HEK293 (cell line): ENCODE measurements around the gene IFNL4.

ENCODE experiments used
- CTCF ChIA-PET: fragments of 350-600 bp; formaldehyde crosslinking; extraction: SDS; loops from one replicate; lab custom pipeline; 2021; ENCODE audit warnings: antibody characterized with exemption; lab: Yijun Ruan, JAX
- POLR2A ChIA-PET: fragments of 300-600 bp; formaldehyde crosslinking; extraction: SDS; loops from one replicate; lab custom pipeline; 2020; ENCODE audit warnings: antibody characterized with exemption, inconsistent platforms; lab: Yijun Ruan, JAX
- H3K27ac ChIP-seq: fragments of 200-500 bp; sonication (Bioruptor generic); 2 replicates; pipeline ENCODE4 v1.5.1; 2014; ENCODE audit warnings: low read depth, low read length, control low read depth, inconsistent platforms; ENCODE audit errors: extremely low read depth
- H3K36me3 ChIP-seq, 2 experiments: fragments of 200-500 bp in 1 of 2; sonication (Bioruptor generic) in 1 of 2; 1 replicate in 1 of 2; 2 replicates in 1 of 2; pipeline ENCODE4 v1.5.1; 2014 to 2017; ENCODE audit warnings: inconsistent platforms in 2 of 2, low read length in 2 of 2; ENCODE audit not compliant: control insufficient read depth in 2 of 2, insufficient read depth in 1 of 2
- H3K4me1 ChIP-seq: fragments of 200-500 bp; sonication (Bioruptor generic); 2 replicates; pipeline ENCODE4 v1.5.1; 2014; ENCODE audit warnings: mild to moderate bottlenecking, low read length, inconsistent platforms; ENCODE audit not compliant: control insufficient read depth, insufficient read depth
- H3K4me3 ChIP-seq: 2 replicates; pipeline ENCODE4 v1.5.1; 2011; ENCODE audit warnings: low read depth, mild to moderate bottlenecking, control low read depth, low read length, moderate library complexity
- H3K9me3 ChIP-seq: fragments of 200-500 bp; sonication (Bioruptor generic); 2 replicates; pipeline ENCODE4 v1.5.1; 2014; ENCODE audit warnings: low read depth, low read length, inconsistent platforms; ENCODE audit not compliant: control insufficient read depth, insufficient read depth
- GLIS2 ChIP-seq: fragments of 450-650 bp; formaldehyde crosslinking; IDR thresholded peaks from 2 replicates; pipeline ENCODE4 v1.5.1; 2016; ENCODE audit warnings: missing biosample characterization, missing genetic modification characterization
- HOXC10 ChIP-seq: sonication (generic); formaldehyde crosslinking; IDR thresholded peaks from 2 replicates; pipeline ENCODE4 v1.8.1; 2023; ENCODE audit warnings: mild to moderate bottlenecking, missing genetic modification reagents
- KLF1 ChIP-seq: fragments of 450-650 bp; formaldehyde crosslinking; IDR thresholded peaks from 2 replicates; pipeline ENCODE4 v1.5.1; 2016; ENCODE audit warnings: missing biosample characterization, missing genetic modification characterization
- KLF10 ChIP-seq: fragments of 450-650 bp; IDR thresholded peaks from 2 replicates; pipeline ENCODE4 v1.5.1; 2018; ENCODE audit warnings: missing biosample characterization, mild to moderate bottlenecking, missing genetic modification characterization
- RBAK ChIP-seq: fragments of 450-650 bp; formaldehyde crosslinking; IDR thresholded peaks from 2 replicates; pipeline ENCODE4 v1.5.1; 2016; ENCODE audit warnings: missing biosample characterization, missing genetic modification characterization
- ZNF121 ChIP-seq: fragments of 450-650 bp; formaldehyde crosslinking; IDR thresholded peaks from 2 replicates; pipeline ENCODE4 v1.5.1; 2016; ENCODE audit warnings: missing biosample characterization, missing genetic modification characterization
- ZNF214 ChIP-seq: fragments of 450-650 bp; formaldehyde crosslinking; IDR thresholded peaks from 2 replicates; pipeline ENCODE4 v1.5.1; 2017; ENCODE audit warnings: missing biosample characterization, mild to moderate bottlenecking, missing genetic modification characterization, borderline replicate concordance
- ZNF623 ChIP-seq: fragments of 450-650 bp; formaldehyde crosslinking; IDR thresholded peaks from 2 replicates; pipeline ENCODE4 v1.5.1; 2016; ENCODE audit warnings: missing biosample characterization, missing genetic modification characterization
- ZNF791 ChIP-seq: fragments of 450-650 bp; formaldehyde crosslinking; IDR thresholded peaks from 2 replicates; pipeline ENCODE4 v1.5.1; 2016; ENCODE audit warnings: missing biosample characterization, missing genetic modification characterization
- TF ChIP-seq, protein P1 (sequence below): fragments of 450-650 bp; formaldehyde crosslinking; IDR thresholded peaks from 2 replicates; pipeline ENCODE4 v1.5.1; 2016; ENCODE audit warnings: missing biosample characterization, missing genetic modification characterization
- TF ChIP-seq, protein P2 (sequence below): fragments of 450-650 bp; formaldehyde crosslinking; conservative IDR thresholded peaks from 2 replicates; pipeline ENCODE4 v1.5.1; 2016; ENCODE audit warnings: low read depth, missing biosample characterization, missing genetic modification characterization
- TF ChIP-seq, protein P3 (sequence below): fragments of 450-650 bp; formaldehyde crosslinking; IDR thresholded peaks from 2 replicates; pipeline ENCODE4 v1.5.1; 2017; ENCODE audit warnings: missing biosample characterization, missing genetic modification characterization
- TF ChIP-seq, protein P4 (sequence below): fragments of 450-650 bp; formaldehyde crosslinking; IDR thresholded peaks from 2 replicates; pipeline ENCODE4 v1.5.1; 2016; ENCODE audit warnings: missing biosample characterization, missing genetic modification characterization
- TF ChIP-seq, protein P5 (sequence below): fragments of 450-650 bp; formaldehyde crosslinking; IDR thresholded peaks from 2 replicates; pipeline ENCODE4 v1.5.1; 2016; ENCODE audit warnings: missing biosample characterization, missing genetic modification characterization

Gene IFNL4

DNA sequence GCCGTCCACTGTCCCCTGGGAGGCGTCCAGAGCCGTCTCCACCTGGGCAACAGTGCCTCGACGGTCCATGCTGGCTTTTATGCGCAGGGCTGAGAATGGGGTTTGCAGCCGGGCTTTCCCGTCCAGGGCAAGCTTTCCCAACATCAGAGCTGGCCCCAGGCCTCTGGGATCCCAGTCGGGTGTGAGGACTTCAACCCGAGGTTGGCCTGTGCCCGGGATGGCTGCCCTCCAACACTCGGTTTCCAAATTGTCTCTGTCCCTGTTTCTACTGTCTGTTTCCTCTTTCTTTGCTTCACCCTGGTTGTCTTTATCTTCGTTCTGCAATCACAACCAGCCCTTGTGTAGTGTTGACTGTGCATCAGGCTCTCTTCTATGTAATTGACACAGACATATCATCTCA is at the start of gene IFNL4:
Gene IFNL4 (minus strand): TSS at position 51 of the 400 bp plus-strand sequence.
- H3K4me3 ChIP-seq: no peak within 1 kb of the TSS

More for the DNA sequence above, at the start of gene IFNL4:
- CTCF ChIA-PET: interaction anchor here (0.5 to 1.6 kb wide), 2 partner anchors 37 to 890 kb away, joined by 3 to 4 read pairs; no protein-coding TSS in a partner anchor
- POLR2A ChIA-PET: interaction anchor here (0.7 kb wide), 1 partner anchor 11 kb away, joined by 6 read pairs; no protein-coding TSS in a partner anchor
- TF ChIP-seq GLIS2: no peak
- TF ChIP-seq, protein P1, sequence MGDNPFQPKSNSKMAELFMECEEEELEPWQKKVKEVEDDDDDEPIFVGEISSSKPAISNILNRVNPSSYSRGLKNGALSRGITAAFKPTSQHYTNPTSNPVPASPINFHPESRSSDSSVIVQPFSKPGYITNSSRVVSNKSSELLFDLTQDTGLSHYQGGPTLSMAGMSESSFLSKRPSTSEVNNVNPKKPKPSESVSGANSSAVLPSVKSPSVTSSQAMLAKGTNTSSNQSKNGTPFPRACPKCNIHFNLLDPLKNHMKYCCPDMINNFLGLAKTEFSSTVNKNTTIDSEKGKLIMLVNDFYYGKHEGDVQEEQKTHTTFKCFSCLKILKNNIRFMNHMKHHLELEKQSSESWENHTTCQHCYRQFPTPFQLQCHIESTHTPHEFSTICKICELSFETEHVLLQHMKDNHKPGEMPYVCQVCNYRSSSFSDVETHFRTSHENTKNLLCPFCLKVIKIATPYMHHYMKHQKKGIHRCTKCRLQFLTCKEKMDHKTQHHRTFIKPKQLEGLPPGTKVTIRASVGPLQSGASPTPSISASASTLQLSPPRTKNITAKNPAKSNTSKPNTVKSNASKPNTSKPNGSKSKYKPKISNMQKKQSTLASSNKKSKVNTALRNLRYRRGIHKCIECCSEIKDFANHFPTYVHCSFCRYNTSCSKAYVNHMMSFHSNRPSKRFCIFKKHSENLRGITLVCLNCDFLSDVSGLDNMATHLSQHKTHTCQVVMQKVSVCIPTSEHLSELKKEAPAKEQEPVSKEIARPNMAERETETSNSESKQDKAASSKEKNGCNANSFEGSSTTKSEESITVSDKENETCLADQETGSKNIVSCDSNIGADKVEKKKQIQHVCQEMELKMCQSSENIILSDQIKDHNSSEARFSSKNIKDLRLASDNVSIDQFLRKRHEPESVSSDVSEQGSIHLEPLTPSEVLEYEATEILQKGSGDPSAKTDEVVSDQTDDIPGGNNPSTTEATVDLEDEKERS: no peak
- TF ChIP-seq ZNF121 (tag by site-specific recombination): no peak
- TF ChIP-seq HOXC10 (CRISPR knock-in tag): no peak
- TF ChIP-seq ZNF214 (tag by site-specific recombination): no peak
- TF ChIP-seq, protein P2, sequence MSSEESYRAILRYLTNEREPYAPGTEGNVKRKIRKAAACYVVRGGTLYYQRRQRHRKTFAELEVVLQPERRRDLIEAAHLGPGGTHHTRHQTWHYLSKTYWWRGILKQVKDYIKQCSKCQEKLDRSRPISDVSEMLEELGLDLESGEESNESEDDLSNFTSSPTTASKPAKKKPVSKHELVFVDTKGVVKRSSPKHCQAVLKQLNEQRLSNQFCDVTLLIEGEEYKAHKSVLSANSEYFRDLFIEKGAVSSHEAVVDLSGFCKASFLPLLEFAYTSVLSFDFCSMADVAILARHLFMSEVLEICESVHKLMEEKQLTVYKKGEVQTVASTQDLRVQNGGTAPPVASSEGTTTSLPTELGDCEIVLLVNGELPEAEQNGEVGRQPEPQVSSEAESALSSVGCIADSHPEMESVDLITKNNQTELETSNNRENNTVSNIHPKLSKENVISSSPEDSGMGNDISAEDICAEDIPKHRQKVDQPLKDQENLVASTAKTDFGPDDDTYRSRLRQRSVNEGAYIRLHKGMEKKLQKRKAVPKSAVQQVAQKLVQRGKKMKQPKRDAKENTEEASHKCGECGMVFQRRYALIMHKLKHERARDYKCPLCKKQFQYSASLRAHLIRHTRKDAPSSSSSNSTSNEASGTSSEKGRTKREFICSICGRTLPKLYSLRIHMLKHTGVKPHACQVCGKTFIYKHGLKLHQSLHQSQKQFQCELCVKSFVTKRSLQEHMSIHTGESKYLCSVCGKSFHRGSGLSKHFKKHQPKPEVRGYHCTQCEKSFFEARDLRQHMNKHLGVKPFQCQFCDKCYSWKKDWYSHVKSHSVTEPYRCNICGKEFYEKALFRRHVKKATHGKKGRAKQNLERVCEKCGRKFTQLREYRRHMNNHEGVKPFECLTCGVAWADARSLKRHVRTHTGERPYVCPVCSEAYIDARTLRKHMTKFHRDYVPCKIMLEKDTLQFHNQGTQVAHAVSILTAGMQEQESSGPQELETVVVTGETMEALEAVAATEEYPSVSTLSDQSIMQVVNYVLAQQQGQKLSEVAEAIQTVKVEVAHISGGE: no peak
- TF ChIP-seq, protein P3, sequence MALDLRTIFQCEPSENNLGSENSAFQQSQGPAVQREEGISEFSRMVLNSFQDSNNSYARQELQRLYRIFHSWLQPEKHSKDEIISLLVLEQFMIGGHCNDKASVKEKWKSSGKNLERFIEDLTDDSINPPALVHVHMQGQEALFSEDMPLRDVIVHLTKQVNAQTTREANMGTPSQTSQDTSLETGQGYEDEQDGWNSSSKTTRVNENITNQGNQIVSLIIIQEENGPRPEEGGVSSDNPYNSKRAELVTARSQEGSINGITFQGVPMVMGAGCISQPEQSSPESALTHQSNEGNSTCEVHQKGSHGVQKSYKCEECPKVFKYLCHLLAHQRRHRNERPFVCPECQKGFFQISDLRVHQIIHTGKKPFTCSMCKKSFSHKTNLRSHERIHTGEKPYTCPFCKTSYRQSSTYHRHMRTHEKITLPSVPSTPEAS: no peak
- no peak for TF ChIP-seq ZNF623 (tag by site-specific recombination)
- TF ChIP-seq, protein P4, sequence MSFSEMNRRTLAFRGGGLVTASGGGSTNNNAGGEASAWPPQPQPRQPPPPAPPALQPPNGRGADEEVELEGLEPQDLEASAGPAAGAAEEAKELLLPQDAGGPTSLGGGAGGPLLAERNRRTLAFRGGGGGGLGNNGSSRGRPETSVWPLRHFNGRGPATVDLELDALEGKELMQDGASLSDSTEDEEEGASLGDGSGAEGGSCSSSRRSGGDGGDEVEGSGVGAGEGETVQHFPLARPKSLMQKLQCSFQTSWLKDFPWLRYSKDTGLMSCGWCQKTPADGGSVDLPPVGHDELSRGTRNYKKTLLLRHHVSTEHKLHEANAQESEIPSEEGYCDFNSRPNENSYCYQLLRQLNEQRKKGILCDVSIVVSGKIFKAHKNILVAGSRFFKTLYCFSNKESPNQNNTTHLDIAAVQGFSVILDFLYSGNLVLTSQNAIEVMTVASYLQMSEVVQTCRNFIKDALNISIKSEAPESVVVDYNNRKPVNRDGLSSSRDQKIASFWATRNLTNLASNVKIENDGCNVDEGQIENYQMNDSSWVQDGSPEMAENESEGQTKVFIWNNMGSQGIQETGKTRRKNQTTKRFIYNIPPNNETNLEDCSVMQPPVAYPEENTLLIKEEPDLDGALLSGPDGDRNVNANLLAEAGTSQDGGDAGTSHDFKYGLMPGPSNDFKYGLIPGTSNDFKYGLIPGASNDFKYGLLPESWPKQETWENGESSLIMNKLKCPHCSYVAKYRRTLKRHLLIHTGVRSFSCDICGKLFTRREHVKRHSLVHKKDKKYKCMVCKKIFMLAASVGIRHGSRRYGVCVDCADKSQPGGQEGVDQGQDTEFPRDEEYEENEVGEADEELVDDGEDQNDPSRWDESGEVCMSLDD: no peak
- TF ChIP-seq RBAK (tag by site-specific recombination): no peak
- TF ChIP-seq KLF1 (tag by site-specific recombination): no peak
- TF ChIP-seq, protein P5, sequence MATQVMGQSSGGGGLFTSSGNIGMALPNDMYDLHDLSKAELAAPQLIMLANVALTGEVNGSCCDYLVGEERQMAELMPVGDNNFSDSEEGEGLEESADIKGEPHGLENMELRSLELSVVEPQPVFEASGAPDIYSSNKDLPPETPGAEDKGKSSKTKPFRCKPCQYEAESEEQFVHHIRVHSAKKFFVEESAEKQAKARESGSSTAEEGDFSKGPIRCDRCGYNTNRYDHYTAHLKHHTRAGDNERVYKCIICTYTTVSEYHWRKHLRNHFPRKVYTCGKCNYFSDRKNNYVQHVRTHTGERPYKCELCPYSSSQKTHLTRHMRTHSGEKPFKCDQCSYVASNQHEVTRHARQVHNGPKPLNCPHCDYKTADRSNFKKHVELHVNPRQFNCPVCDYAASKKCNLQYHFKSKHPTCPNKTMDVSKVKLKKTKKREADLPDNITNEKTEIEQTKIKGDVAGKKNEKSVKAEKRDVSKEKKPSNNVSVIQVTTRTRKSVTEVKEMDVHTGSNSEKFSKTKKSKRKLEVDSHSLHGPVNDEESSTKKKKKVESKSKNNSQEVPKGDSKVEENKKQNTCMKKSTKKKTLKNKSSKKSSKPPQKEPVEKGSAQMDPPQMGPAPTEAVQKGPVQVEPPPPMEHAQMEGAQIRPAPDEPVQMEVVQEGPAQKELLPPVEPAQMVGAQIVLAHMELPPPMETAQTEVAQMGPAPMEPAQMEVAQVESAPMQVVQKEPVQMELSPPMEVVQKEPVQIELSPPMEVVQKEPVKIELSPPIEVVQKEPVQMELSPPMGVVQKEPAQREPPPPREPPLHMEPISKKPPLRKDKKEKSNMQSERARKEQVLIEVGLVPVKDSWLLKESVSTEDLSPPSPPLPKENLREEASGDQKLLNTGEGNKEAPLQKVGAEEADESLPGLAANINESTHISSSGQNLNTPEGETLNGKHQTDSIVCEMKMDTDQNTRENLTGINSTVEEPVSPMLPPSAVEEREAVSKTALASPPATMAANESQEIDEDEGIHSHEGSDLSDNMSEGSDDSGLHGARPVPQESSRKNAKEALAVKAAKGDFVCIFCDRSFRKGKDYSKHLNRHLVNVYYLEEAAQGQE (tag by site-specific recombination): no peak
- no peak for TF ChIP-seq KLF10
- no peak for TF ChIP-seq ZNF791 (tag by site-specific recombination)
- no peak within 1 kb of the TSS for H3K27ac ChIP-seq
- H3K4me1 ChIP-seq: peaks cover 2% of the 10 kb centered on the region; the same call in 1 of the 2 replicates
- no peaks in the 10 kb centered on the region for H3K9me3 ChIP-seq
- H3K36me3 ChIP-seq: no peaks in the 10 kb centered on the region
